Stimulated activated naive CD8-positive, alpha-beta T cell treated with anti-CD3 and anti-CD28 coated beads, Interleukin-15, Interleukin-2, amounts not matched to agents 100 ng/mL and 50 ng/mL, for 24 hours (primary cell): Measurements from ENCODE around the gene MRPL49.
"Not testable (repeated sequence)": the region's sequence is repeated elsewhere in the genome, so short reads cannot be mapped to it uniquely, and the experiment has no call there.

Experiments used
- H3K27ac Mint-ChIP-seq: one replicate; pipeline ENCODE4 v1.8.0; 2021; ENCODE audit warnings: mild to moderate bottlenecking, mixed read lengths
- H3K27me3 Mint-ChIP-seq: one replicate; pipeline ENCODE4 v1.8.0; 2021; ENCODE audit warnings: mixed read lengths
- H3K36me3 Mint-ChIP-seq: one replicate; pipeline ENCODE4 v1.8.0; 2021; ENCODE audit warnings: low read depth, mixed read lengths
- H3K4me1 Mint-ChIP-seq: one replicate; pipeline ENCODE4 v1.8.0; 2021; ENCODE audit warnings: low read depth, mixed read lengths
- H3K4me3 Mint-ChIP-seq: one replicate; pipeline ENCODE4 v1.8.0; 2021; ENCODE audit warnings: mild to moderate bottlenecking, mixed read lengths
- H3K9me3 Mint-ChIP-seq: one replicate; pipeline ENCODE4 v1.8.0; 2021; ENCODE audit warnings: mixed read lengths

Gene MRPL49

GRCh38 chr11:65132238-65132987, 10.3 kb downstream of the MRPL49 start:
- Mint-ChIP-seq H3K27ac (peak overlapping the region; percentile 100), H3K27me3 (no peaks in the 10 kb centered on the region), H3K36me3 (peaks cover 9% of the 10 kb centered on the region), H3K9me3 (no peaks in the 10 kb centered on the region), H3K4me3 (peak overlapping the region; percentile 99), H3K4me1 (peaks cover 54% of the 10 kb centered on the region)

- Mint-ChIP-seq H3K27me3 (no peaks in the 10 kb centered on the region), H3K36me3 (peaks cover 7% of the 10 kb centered on the region), H3K4me1 (peaks cover 54% of the 10 kb centered on the region), H3K4me3 (peak overlapping the region; percentile 99), H3K9me3 (no peaks in the 10 kb centered on the region), H3K27ac (peak overlapping the region; percentile 100)
Measured at GRCh38 chr11:65132988-65133700, 11.0 kb downstream of the MRPL49 start.

- Mint-ChIP-seq H3K9me3 (no peaks in the 10 kb centered on the region), H3K36me3 (peaks cover 7% of the 10 kb centered on the region), H3K4me3 (peak overlapping the region; percentile 99), H3K27me3 (no peaks in the 10 kb centered on the region), H3K27ac (peak overlapping the region; percentile 100), H3K4me1 (peaks cover 54% of the 10 kb centered on the region)
Measured at GRCh38 chr11:65133724-65134123, 11.6 kb downstream of the MRPL49 start.

DNA sequence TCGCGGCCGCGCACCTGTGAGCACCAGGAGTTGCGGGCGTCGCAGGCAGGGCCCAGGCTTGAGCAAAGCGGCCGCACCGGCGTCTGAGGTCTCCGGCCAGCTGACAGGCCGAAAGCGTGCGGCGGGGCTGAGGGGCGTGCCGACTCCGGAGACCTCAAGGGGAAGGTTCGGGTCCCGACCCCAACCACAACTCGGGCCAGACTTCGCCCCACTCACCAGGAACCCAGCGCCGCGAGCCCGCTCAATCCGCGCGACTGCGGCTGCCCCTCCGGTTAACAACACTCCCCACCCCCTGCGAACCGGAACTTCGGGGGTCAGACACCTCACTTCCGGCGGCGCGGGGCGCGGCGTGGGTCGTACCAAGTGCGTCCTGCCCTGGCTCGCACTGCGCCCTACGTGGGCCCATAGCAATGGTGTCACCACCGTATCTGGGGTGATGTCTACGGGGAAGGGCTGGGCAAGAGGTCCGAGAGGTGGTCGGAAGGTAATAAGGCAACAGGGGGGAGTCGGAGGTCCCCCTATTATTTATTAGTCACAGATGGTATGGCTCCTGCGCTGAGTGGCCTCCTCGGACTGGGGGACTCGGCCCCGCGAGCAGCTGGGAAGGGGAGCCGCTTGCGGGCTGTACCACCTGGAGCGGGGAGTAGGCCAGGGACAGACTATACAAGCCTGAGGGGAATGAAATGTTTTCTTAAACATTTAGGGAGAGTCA, 12.3 kb downstream of the MRPL49 start, which contains the start of gene SYVN1:
Gene SYVN1, minus strand, starts transcription at position 280 of the 712 bp plus-strand sequence. CDS start 918 bp downstream, outside the sequence.
- H3K36me3 Mint-ChIP-seq, result peaks cover 7% of the 10 kb centered on the region
- peaks cover 54% of the 10 kb centered on the region for H3K4me1 Mint-ChIP-seq
- H3K9me3 Mint-ChIP-seq, result no peaks in the 10 kb centered on the region

DNA sequence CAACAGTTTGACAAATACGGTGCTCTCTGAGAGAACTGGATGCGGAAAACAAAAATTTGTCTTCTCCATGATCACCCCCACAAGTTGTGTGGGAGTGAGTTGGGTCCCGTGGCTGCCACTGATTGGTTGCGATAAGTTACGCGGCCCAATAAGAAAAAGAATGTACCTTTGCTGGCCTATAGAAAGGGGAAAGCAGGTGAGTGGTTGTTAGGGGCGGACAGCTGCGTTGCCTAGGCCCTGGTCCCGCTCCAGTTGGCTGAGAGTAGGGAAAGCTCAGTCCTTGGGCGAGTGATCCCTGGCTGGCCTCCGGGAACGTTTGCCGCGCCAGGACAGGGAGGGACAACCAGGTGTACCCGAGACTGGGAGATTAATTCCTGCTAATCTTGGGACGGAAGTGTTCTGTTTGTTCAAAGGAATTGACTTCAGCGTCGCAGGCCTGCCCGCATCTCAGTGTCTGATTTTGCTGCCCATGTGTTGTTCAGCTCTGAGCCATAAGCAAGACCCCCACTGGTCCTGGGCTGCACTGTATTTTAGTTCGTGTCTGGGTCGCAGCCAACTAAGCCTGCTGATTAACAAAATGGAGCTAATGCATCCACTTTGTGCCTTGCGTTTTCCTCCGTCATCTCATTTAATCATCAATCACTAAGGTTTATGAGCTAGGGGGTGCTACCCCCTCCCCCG, 13.0 kb downstream of the MRPL49 start:
- peaks cover 7% of the 10 kb centered on the region for H3K36me3 Mint-ChIP-seq
- peaks cover 54% of the 10 kb centered on the region for H3K4me1 Mint-ChIP-seq
- H3K9me3 Mint-ChIP-seq, result no peaks in the 10 kb centered on the region
- H3K27me3 Mint-ChIP-seq, result no peaks in the 10 kb centered on the region
- peak overlapping the region; percentile 100 for H3K27ac Mint-ChIP-seq
- peak overlapping the region; percentile 99 for H3K4me3 Mint-ChIP-seq

More for the DNA sequence above, 12.3 kb downstream of the MRPL49 start, which contains the start of gene SYVN1:
- Mint-ChIP-seq H3K27ac (peak within 1 kb of the TSS; percentile 100), H3K27me3 (no peaks in the 10 kb centered on the region), H3K4me3 (peak within 1 kb of the TSS; percentile 99)

DNA sequence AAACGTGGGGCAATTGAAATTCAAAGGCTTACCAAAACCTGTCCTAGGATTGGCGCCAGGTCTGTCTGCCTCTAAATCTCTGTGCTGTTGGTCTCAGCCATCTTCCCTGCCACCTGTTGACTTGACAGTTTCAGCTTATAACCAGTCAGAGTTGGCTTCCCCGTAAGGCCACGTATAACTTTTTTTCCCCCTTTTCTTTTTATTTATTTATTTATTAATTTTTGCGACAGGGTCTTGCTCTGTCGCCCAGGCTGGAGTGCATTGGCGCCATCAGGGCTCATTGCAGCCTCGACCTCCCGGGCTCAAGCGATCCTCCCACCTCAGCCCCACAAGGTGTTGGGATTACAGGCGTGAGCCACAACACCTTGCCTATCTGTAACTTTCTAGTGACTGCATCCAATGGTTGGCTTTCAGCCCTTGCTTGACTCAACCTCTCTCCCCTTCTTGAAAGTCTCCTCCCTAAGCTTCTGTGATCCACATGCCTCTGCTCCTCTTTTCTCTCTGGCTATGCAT, 13.6 kb downstream of the MRPL49 start:
- peaks cover 7% of the 10 kb centered on the region for H3K36me3 Mint-ChIP-seq
- H3K4me1 Mint-ChIP-seq, result peaks cover 50% of the 10 kb centered on the region
- H3K27me3 Mint-ChIP-seq, result no peaks in the 10 kb centered on the region
- H3K9me3 Mint-ChIP-seq, result no peaks in the 10 kb centered on the region
- peak overlapping the region; percentile 100 for H3K27ac Mint-ChIP-seq
- H3K4me3 Mint-ChIP-seq, result peak overlapping the region; percentile 99

DNA sequence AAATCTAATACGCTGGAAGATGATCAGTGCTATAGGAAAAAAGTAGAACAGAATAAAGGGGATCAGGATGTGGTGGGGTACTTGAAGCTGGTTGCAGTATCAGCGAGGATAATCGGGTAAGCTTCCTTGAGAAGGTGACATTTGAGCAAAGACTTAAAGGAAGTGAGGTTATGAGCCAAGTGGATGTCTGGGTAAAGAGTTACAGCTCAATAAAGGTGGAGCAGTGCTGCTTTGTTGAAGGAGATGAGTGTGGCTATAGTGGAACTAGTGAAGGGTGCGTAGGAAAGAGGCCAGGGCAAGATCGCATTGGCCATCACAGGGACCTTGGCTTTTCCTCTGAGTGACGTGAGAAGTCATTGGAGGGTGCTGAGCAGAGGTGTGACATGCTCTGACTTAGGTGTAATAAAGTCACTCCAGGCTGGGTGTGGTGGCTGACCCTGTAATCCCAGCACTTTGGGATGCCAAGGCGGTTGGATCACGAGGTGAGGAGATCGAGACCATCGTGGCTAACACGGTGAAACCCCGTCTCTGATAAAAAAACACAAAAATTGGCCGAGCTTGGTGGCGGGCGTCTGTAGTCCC, 14.5 kb downstream of the MRPL49 start:
- H3K4me3 Mint-ChIP-seq, result peak overlapping the region; percentile 99

DNA sequence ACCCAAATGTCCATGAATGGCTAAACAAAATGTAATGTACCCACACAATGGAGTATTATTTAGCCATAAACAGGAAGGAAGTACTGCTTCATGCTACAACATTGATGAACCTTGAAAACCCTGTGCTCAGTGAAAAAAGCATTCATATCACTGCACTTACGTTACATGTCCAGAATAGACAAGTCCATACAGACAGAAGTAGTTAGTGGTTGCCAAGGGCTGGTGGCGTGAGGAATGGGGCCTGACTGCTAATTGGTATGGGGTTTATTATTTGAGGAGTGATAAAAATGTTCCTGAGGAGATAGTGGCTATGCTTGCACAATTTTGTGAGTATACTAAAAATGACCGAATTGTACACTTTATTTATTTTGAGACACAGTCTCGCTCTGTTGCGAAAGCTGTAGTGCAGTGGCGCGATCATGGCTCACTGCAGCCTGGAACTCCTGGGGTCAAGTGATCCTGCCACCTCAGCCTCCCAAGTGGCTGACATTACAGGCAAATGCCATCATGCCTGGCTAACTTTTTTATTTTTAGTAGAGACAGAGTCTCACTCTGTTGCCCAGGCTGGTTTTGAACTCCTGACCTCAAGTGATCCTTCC, 19.9 kb downstream of the MRPL49 start:
- Mint-ChIP-seq H3K27ac (no peak overlapping the region), H3K36me3 (no peaks in the 10 kb centered on the region), H3K9me3 (no peaks in the 10 kb centered on the region), H3K27me3 (no peaks in the 10 kb centered on the region), H3K4me3 (no peak overlapping the region), H3K4me1 (peaks cover 5% of the 10 kb centered on the region)

More for the DNA sequence above, 14.5 kb downstream of the MRPL49 start:
- Mint-ChIP-seq H3K27me3 (no peaks in the 10 kb centered on the region), H3K4me1 (peaks cover 46% of the 10 kb centered on the region), H3K9me3 (no peaks in the 10 kb centered on the region), H3K36me3 (no peaks in the 10 kb centered on the region), H3K27ac (peak overlapping the region; percentile 100)

- H3K4me3 Mint-ChIP-seq, result no peak overlapping the region
- peaks cover 5% of the 10 kb centered on the region for H3K27me3 Mint-ChIP-seq
- H3K36me3 Mint-ChIP-seq, result no peaks in the 10 kb centered on the region
- H3K4me1 Mint-ChIP-seq, result peaks cover 16% of the 10 kb centered on the region
- H3K9me3 Mint-ChIP-seq, result no peaks in the 10 kb centered on the region
- H3K27ac Mint-ChIP-seq, result no peak overlapping the region
Measured at GRCh38 chr11:65147352-65148075, 25.4 kb downstream of the MRPL49 start.

- Mint-ChIP-seq H3K27ac (no peak overlapping the region), H3K27me3 (peaks cover 5% of the 10 kb centered on the region), H3K4me3 (no peak overlapping the region), H3K36me3 (no peaks in the 10 kb centered on the region), H3K4me1 (peaks cover 16% of the 10 kb centered on the region), H3K9me3 (no peaks in the 10 kb centered on the region)
Measured at GRCh38 chr11:65148657-65149056, 26.5 kb downstream of the MRPL49 start.

DNA sequence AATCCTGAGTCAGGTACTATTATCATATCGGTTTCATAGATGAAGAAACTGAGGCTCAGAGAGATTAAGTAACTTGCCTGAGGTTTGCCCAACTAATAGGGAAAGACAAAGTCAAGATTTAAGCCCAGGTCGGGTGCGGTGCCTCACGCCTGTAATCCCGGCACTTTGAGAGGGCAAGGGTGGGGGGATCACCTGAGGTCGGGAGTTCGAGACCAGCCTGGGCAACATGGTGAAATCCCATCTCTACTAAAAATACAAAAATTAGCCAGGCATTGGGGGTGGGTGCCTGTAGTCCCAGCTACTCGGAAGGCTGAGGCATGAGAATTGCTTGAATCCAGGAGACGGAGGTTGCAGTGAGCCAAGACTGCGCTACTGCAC, 28.0 kb downstream of the MRPL49 start:
- H3K27me3 Mint-ChIP-seq, H3K36me3 Mint-ChIP-seq, H3K9me3 Mint-ChIP-seq, H3K27ac Mint-ChIP-seq, H3K4me3 Mint-ChIP-seq: not testable (repeated sequence)
- H3K4me1 Mint-ChIP-seq, result peaks cover 16% of the 10 kb centered on the region

DNA sequence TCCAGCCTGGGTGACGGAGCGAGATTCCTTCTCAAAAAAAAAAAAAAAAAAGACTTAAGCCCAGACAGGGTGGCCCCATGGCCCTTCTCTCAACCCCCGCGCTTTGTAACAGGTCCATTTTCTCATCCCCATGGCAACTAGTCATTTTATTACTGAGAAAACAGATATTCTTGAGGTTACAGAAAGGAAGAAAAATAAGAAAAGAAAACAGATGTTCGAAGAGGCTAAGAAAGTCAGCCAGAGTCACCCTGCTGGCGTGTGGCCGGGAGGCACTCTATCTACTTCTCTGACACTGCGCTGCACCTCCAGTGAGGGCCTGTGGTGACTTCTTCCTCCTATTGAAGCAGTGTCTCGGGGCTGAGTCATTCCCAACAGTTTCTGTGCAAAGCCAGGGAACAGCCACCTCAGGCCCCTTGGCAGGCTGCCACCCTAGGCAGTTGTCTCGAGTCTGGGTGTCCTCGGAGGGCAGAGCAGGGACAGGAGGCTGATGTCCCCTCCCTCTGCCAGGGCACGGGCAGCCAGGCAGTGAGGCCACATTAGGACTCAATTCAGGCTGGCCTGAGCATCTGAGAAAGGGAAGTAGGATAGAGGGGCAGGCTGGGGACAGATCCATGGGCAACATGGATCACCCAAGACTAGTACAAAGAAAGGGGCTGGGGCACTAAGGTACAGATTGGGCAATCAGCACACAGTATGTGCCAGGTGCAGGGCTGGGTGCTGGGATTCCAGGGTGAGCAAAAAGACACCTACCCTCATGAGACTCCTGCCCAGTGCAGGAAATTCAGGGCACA, 28.6 kb downstream of the MRPL49 start:
- no peaks in the 10 kb centered on the region for H3K36me3 Mint-ChIP-seq
- peaks cover 16% of the 10 kb centered on the region for H3K4me1 Mint-ChIP-seq
- H3K27ac Mint-ChIP-seq, result no peak overlapping the region
- H3K9me3 Mint-ChIP-seq, result no peaks in the 10 kb centered on the region
- peaks cover 5% of the 10 kb centered on the region for H3K27me3 Mint-ChIP-seq
- H3K4me3 Mint-ChIP-seq, result no peak overlapping the region
